A549 (cell line): ENCODE measurements around the gene BMP7.

Experiments used
- CBX2 ChIP-seq: fragments of 200-600 bp; sonication (generic); IDR thresholded peaks from 2 replicates; pipeline ENCODE4 v1.6.1; 2016; ENCODE audit warnings: low read depth, mild to moderate bottlenecking, borderline replicate concordance
- CTCF ChIP-seq: fragments of >200 bp; sonication (Bioruptor Twin); formaldehyde crosslinking; IDR thresholded peaks from 3 replicates; pipeline ENCODE4 v1.5.1; 2016
- EP300 ChIP-seq, 2 experiments: fragments of >200 bp; sonication (Bioruptor Twin); formaldehyde crosslinking; IDR thresholded peaks; 2 replicates in 1 of 2; 3 replicates in 1 of 2; pipeline ENCODE4 v1.6.1; 2016 to 2017
- HOXB13 ChIP-seq: fragments of 250-450 bp; sonication (Bioruptor Pico); IDR thresholded peaks from 2 replicates; pipeline ENCODE4 v1.5.0; 2020; ENCODE audit warnings: low read depth, mild to moderate bottlenecking, moderate library complexity
- MAFK ChIP-seq: fragments of 450-650 bp; IDR thresholded peaks from 2 replicates; pipeline ENCODE4 v1.6.1; 2014; ENCODE audit not compliant: partially characterized antibody
- SMC3 ChIP-seq: fragments of >200 bp; sonication (Bioruptor Twin); formaldehyde crosslinking; IDR thresholded peaks from 3 replicates; pipeline ENCODE4 v1.6.1; 2018; ENCODE audit warnings: inconsistent platforms

GRCh38 chr20:57148263-57148662, 118.2 kb downstream of the BMP7 start:
- no peak for TF ChIP-seq CTCF
- TF ChIP-seq CBX2, result no peak
- TF ChIP-seq SMC3, result no peak
- no peak for TF ChIP-seq EP300 (IDR thresholded peaks at IDR 0.05)
- no peak for TF ChIP-seq MAFK
- no peak for TF ChIP-seq HOXB13 (CRISPR knock-in tag)
